HUDEP-2 (cell line): Measurements from ENCODE around the gene EPB41L2.
A peak's percentile ranks its signal among the peaks of the same experiment; 100 is the strongest.
"Not testable (repeated sequence)": the region's sequence is repeated elsewhere in the genome, so short reads cannot be mapped to it uniquely, and the experiment has no call there.

Experiments used
- DNase-seq, 76 experiments: peaks; one replicate each; lab custom pipeline; 2025; ENCODE audit not compliant: unreplicated experiment in 76 of 76; lab: John Stamatoyannopoulos, UW

The EPB41L2 gene

GRCh38 chr6:130825772-130826441 is 237.1 kb downstream of the EPB41L2 start:
- no peak for DNase-seq

- DNase-seq: no peak
Measured at GRCh38 chr6:130824978-130825694, 237.9 kb downstream of the EPB41L2 start.

GRCh38 chr6:130822736-130823135 is 240.3 kb downstream of the EPB41L2 start:
- no peak for DNase-seq

GRCh38 chr6:130815200-130816071 is 247.6 kb downstream of the EPB41L2 start:
- no peak for DNase-seq

GRCh38 chr6:130814506-130814905 is 248.5 kb downstream of the EPB41L2 start:
- no peak for DNase-seq

GRCh38 chr6:130811932-130812331 is 251.1 kb downstream of the EPB41L2 start:
- DNase-seq: no peak

- no peak for DNase-seq
Measured at GRCh38 chr6:130810307-130811030, 252.6 kb downstream of the EPB41L2 start.

- not testable (repeated sequence) for DNase-seq
Measured at GRCh38 chr6:130801368-130801767, 261.7 kb downstream of the EPB41L2 start.

- DNase-seq: no peak
Measured at GRCh38 chr6:130797061-130797460, 266.0 kb downstream of the EPB41L2 start.

GRCh38 chr6:130796313-130796905 is 266.6 kb downstream of the EPB41L2 start:
- DNase-seq: no peak

- DNase-seq: no peak
Measured at GRCh38 chr6:130794738-130795137, 268.3 kb downstream of the EPB41L2 start.

GRCh38 chr6:130794010-130794697 is 268.9 kb downstream of the EPB41L2 start:
- peak in 3 of 76 experiments; percentile 7 to 45 (median 10) for DNase-seq
